Measurements from ENCODE around the gene STIM1. TPM values are rescaled to one million over a fixed set of nuclear protein-coding genes. Genes with fewer than 3 reads are reported as not detected.

The STIM1 gene
- total RNA-seq, 6 experiments from 2014 or later, result 36.4 to 48.0 (median 40.5) TPM

DNA sequence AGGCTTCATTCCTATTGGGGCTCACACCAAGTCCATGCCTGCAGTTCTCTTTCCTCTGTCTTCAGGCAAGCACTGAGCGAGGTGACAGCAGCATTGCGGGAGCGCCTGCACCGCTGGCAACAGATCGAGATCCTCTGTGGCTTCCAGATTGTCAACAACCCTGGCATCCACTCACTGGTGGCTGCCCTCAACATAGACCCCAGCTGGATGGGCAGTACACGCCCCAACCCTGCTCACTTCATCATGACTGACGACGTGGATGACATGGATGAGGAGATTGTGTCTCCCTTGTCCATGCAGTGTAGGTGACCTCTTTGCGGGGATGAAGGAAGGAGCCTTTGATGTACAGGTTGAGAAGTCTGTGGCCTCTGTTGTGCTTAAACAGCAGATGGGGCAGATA lies 227.7 kb downstream of the STIM1 start:
- ATAC-seq, result no peak

GRCh38 chr11:4084406-4085125 lies 229.1 kb downstream of the STIM1 start:
- H3K27me3 ChIP-seq, result no peaks in the 10 kb centered on the region
- 98% methylated on average over 7 of the region's 12 CpGs for WGBS (ENCODE audit: insufficient coverage, low coverage, low lambda C conversion rate, missing lambda C conversion rate)
- H3K9me3 ChIP-seq, result no peaks in the 10 kb centered on the region
- peaks cover 4 to 60% (median 10%) of the 10 kb centered on the region in 4 donors for H3K36me3 ChIP-seq
- DNase-seq (no peak), ATAC-seq (no peak)
- H3K4me1 ChIP-seq, result no peaks in the 10 kb centered on the region
- TF ChIP-seq CTCF (IDR thresholded peaks at IDR 0.05), result no peak
- TF ChIP-seq POLR2A (IDR thresholded peaks at IDR 0.05), result no peak
- H3K27ac ChIP-seq, result no peak overlapping the region
- intact Hi-C loops (cut with DNase I), result no loop called here
- no peak overlapping the region for H3K4me3 ChIP-seq

More for the DNA sequence above, 227.7 kb downstream of the STIM1 start:
- no peak for DNase-seq
- WGBS (ENCODE audit: insufficient coverage, low coverage, low lambda C conversion rate, missing lambda C conversion rate), result 86% methylated on average over 4 of the region's 9 CpGs
- no peak overlapping the region for H3K4me3 ChIP-seq
- no peak for TF ChIP-seq CTCF (IDR thresholded peaks at IDR 0.05)
- no peak for TF ChIP-seq POLR2A (IDR thresholded peaks at IDR 0.05)
- no peaks in the 10 kb centered on the region for H3K4me1 ChIP-seq
- intact Hi-C loops (cut with DNase I), result no loop called here
- no peaks in the 10 kb centered on the region for H3K9me3 ChIP-seq
- no peak overlapping the region for H3K27ac ChIP-seq
- H3K36me3 ChIP-seq, result peaks cover 4 to 56% (median 10%) of the 10 kb centered on the region in 4 donors
- no peaks in the 10 kb centered on the region for H3K27me3 ChIP-seq

DNA sequence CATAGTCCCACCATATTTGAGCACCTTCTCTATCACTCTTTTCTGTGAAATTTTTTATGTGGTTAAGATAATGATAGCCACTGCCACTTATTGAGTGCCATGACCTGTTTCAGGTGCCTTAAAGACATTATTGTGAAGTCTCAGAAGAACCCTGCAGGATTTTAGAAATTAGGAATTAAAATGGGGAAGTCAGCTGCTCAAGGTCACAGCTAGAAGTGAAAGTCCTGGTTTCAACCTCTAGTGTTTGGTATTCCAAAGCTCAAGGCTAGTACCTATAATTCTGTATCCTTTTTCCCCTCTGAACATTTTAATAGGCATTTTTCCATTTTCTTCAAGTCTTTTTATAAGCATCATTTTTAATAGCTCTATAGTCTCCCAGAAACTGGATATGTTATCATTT lies 230.1 kb downstream of the STIM1 start:
- H3K9me3 ChIP-seq, result no peaks in the 10 kb centered on the region
- ATAC-seq, result no peak
- peaks cover 4 to 60% (median 10%) of the 10 kb centered on the region in 4 donors for H3K36me3 ChIP-seq
- no peak for DNase-seq
- no peaks in the 10 kb centered on the region for H3K27me3 ChIP-seq
- no peak overlapping the region for H3K4me3 ChIP-seq
- H3K4me1 ChIP-seq, result no peaks in the 10 kb centered on the region
- TF ChIP-seq CTCF (IDR thresholded peaks at IDR 0.05), result no peak
- TF ChIP-seq POLR2A (IDR thresholded peaks at IDR 0.05), result no peak
- intact Hi-C loops (cut with DNase I), result no loop called here
- H3K27ac ChIP-seq, result no peak overlapping the region

- H3K36me3 ChIP-seq, result peaks cover 4 to 54% (median 10%) of the 10 kb centered on the region in 4 donors
- H3K9me3 ChIP-seq, result no peaks in the 10 kb centered on the region
- intact Hi-C loops (cut with DNase I), result no loop called here
- 82% methylated on average over 7 of the region's 8 CpGs for WGBS (ENCODE audit: insufficient coverage, low coverage, low lambda C conversion rate, missing lambda C conversion rate)
- TF ChIP-seq POLR2A (IDR thresholded peaks at IDR 0.05) (no peak), CTCF (IDR thresholded peaks at IDR 0.05) (no peak)
- H3K27ac ChIP-seq, result no peak overlapping the region
- no peaks in the 10 kb centered on the region for H3K4me1 ChIP-seq
- no peak overlapping the region for H3K4me3 ChIP-seq
- ATAC-seq, result no peak
- no peak for DNase-seq
- no peaks in the 10 kb centered on the region for H3K27me3 ChIP-seq
Observed at GRCh38 chr11:4086575-4087353, 231.3 kb downstream of the STIM1 start.

Data from right lobe of liver (tissue), 6 donors.